HG03159 (cell line): ENCODE results near the gene KLF13.

Experiments
- ATAC-seq: cut with Tn5 transposase; IDR thresholded peaks from one replicate; pipeline ENCODE4 v1.9.1; 2021; ENCODE audit warnings: mild to moderate bottlenecking, moderate library complexity; ENCODE audit not compliant: unreplicated experiment

Gene KLF13

DNA sequence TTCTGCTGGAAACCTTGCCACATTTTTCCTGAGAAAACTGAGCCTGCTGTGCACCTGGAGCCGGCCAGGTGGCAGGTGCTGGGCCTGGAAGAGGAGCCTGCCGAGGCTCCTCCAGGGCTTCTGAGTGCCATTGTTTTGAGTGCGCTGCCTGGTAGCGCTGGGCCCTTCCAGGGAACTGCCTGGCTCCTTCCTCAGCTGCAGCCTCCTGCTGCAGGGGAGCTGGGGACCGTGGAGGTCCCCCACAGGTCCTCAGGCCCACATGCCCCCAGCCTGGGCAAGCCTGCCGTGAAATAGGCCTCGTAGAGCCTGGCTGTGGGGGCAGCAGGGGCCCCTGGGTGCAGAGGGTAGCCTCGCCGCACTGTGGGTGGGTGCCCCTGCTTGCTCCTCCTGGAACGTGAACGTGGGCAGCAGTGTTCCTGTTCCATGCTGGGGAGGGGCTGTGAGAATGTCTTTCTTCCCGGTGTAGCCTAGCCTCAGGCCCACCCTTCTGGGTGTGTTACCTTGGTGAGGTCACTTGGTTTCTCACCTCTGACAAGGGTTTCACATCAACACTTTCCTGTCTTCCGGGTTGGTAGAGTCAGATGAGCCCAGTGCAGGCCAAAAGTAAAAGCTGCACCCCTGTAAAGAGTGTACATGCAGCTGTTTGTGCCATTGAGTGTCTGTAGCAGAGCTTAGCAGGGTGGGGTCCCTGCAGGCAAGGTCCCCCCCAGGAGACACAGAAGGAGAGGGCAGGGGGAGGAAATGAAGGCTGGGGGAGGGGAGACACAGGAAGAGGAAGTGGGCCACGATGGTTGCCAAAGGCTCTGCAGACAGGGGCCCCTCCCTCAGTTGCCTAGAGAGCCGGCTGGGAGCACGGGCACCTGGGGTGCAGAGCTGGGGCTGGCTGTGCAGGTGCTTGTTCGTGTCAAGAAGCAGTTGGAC, 34.5 kb downstream of the KLF13 start:
- ATAC-seq, result peak; percentile 61

DNA sequence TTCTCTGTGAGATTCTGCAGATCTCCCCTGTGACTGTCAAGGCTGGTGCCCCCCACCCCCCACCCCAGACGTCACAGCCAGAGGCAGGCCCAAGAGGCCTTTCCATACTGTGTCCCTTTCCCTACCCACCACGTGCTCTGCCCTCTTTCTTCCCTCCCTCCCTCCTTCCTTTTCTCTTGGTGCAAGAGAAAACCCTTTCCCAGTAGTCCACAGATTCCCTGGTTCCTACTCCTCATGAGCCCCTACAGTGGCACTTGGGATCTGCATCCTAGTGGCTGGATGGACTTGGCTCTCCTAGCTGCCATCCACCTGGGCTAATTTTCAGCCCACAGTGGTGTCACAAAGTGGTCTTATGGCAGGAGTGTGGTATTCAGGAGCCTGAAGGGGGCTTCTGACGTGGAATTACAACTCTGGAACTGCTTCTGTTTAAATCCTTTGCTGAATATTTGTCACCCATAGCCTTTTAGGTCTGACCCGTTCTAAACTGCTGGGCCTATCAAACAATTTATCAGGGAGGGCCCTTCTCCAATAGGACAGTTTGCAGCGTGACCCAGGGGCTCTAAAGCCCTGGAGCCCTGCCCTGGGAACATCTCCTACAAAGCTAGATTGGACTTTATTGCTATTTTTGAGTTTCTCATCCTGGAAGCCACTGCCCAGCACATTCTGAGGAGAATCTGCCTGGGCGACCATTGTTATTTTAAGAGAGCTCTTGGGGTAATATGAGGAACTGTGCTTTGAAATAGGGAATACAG, 35.3 kb downstream of the KLF13 start:
- no peak for ATAC-seq

DNA sequence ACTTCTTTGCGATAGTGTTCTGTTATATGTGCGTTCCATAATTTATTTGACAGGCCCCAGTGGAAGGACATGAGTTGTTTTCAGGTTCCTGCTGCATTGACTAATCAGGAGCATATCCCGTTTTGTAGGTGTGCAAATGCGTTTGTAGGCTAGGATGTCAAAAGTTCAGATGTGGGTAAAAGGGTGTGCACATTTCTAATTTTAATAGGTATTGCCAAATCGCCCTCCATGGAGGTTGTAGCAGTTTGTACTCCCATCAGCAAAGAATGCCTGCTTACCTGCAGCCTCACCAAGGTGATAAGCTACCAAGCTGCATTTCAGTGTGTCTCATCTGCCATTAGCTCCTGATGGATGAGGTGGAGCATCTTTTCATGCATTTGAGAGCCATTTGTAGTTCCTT, 36.3 kb downstream of the KLF13 start:
- no peak for ATAC-seq

DNA sequence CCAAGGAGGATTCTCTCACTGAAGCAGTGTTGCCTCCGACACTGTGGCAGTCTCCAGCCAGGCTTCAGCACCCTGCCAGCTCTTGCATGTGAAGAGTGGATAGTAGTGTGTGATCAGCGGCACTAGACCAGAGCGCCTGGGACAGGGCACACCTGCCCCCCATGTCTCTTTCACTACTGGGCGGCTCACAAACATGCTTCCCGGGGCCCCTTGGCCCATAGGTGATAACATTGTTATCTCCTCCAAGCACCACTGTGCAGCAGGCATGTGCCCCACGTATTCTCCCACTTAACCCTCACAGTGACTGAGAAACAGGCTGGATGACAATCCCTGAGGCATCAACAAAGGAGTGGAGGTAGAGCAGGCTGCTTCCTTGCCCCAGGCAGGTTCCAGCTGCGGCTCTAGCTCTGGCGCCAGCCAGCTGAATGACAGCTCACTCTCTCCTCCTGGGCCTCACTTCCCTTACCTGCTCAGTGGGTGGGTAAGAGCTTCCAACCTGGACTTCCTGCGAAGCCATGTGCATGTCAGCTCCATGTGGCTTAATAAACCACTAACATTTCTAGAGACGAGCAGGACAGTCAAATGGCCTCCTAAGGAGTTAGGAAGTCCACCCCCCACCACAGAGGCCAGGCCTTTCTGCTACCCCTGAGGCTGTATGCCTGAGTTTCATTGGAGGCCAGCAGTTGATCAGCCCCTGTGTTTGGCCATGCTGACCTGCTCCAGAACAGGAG, 37.8 kb downstream of the KLF13 start:
- no peak for ATAC-seq

DNA sequence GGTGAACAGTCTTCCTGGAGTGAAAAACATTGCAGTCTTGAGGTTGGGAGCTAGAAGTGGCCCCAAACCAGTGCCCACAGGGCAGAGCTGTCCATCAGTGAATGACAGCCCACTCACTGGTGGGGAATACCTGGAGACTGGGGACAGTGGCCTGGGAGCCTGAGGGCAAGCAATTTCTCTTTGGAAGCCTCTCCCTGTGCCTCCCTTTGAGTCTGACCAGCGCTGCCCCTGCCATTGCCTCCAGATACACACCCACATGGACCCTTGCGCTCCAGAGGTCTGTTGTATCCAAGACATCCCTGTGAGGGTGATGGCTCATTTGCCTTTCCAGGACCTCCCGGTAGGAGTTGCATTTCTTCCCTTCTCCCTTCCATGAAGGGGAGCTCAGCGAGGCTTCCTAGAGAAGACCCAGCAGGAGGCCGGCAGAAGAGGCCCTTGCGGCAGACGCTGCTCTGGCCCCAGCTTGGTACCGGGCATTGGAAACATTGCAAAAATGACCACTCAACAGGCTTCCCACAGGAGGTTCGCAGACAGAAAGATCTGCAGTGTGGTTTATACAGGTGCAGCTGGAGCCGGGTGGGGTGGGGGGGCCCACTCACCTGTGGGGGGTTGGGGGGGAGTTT, 38.5 kb downstream of the KLF13 start:
- ATAC-seq, result no peak

DNA sequence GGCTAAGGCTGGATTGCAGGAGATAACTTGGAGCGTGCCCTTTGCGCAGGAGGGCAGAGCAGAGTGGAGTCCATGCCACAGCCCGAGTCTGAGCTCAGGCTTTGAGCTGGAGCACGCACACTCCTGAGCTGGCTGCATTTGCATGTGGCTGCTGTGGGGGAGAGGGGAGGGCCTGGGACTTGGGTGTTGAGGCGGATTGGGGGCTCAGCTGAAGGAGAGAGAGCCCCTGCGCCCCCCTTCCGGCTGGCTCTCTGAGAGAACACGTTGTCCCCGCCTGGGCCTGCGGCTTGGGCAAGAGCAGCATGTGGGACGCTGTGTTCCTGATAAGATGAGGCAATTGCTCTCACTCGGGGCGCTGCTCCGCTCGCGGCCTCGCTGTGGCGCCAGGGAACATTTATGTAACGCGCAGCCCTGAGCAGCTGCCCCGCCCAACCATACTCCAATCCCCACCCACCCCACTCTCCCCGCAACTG, 39.1 kb downstream of the KLF13 start:
- ATAC-seq, result peak; percentile 44

DNA sequence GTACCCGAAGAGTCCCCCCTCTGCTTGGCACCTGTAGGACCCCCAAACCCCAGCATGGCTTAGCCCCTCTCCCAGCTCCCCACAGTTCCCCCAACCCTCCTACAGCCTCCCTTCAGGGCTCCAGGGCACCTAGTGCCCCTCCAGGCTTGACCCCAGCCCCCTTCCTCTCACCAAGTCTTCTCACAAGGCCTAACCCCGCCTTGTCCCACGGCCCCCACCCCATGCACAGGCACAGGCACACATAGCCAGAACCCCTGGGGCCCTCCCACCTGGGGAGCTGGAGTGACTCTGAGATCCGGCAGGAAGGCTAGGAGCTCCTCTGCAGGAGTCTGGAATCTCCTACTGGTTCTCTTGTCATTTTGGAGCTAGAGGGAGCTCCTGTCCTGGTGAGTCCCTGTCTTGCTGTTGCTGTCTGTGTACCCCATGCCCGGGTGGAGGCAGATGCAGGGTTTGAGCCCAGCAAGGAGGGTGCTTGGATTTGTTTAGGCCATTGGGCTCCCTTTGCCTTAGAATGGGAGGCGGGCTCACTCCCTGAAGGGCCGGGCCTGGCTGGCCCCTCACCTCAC, 39.6 kb downstream of the KLF13 start:
- no peak for ATAC-seq

DNA sequence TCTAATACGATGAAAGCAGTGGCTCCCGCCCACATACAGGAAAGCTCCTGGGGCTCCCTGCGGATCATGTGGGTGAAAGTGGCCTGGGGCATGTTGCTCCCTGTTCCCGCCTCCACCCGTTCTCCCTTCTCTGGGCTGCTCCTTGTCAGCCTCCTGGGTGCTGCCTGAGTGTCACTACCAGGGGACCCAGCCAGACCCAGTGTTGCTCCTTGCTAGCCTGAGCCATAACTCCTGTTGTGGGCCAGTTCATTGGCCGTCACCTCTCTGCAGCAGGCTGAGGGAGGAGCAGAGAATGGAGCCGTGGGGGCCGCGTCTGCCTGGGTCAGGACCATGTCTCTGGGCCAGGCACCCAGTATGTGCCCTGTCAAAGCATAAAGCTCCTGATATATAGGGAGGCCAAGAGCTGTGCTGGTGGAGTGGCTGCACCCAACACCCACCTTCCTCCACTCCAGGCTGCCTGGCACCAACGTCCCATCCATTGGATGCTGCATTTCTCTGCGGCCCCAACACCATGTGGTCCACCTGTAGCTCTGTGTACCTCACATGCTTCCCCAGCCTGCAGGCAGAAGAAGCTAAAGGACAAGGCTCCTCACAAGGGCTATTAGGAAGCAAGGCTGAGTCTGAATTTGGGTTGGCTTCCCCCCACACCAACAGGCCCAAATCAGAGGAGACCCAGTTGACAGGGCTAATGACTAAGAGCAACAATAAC, 40.5 kb downstream of the KLF13 start:
- no peak for ATAC-seq

DNA sequence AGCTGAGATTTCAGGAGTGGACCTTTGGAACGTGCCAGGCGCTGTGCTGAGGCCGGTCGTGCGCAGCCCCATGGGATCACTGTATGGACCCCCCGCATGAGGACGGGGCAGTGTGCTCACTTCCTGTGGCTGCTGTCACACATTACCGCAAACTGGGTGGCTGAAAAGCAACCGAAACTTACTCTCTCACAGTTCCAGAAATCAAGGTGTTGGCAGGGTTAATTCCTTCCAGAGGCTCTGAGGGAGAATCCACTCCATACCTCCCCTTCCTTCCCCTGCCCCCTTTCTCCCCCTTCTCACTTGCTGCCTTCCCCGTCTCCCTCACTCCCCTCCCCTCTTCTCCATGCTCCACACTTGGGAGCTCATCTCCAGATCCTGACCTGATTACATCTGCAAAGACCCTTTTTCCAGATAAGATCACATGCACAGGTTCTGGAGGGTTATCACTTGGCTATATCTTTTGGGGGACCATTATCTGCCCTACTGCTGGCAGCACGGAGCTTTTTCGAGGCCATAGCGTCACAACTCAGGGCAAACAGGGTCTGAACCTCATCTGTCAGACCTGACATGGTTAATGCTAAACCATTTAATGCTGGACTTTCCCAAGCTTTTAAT, 41.2 kb downstream of the KLF13 start:
- peak; percentile 39 for ATAC-seq

DNA sequence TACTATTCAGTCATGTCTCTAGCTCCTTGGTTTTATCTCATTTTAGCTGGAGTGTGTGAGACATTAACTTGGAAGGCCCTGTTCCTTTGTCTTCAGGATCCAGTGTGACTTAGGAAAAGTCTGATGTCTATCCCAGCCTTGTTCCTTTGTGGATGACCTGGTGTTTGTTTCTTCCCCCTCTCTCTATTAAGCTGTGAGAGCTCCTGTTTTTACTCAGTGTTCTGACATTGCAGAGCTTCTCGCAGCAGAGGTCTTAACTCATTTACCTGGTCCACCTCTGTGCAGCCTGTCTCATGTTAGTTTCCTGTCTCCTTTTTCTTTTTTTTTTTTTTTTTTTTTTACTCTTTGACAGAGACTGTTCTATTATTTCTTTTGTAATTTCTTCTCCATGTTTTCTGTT, 43.1 kb downstream of the KLF13 start:
- ATAC-seq, result no peak

DNA sequence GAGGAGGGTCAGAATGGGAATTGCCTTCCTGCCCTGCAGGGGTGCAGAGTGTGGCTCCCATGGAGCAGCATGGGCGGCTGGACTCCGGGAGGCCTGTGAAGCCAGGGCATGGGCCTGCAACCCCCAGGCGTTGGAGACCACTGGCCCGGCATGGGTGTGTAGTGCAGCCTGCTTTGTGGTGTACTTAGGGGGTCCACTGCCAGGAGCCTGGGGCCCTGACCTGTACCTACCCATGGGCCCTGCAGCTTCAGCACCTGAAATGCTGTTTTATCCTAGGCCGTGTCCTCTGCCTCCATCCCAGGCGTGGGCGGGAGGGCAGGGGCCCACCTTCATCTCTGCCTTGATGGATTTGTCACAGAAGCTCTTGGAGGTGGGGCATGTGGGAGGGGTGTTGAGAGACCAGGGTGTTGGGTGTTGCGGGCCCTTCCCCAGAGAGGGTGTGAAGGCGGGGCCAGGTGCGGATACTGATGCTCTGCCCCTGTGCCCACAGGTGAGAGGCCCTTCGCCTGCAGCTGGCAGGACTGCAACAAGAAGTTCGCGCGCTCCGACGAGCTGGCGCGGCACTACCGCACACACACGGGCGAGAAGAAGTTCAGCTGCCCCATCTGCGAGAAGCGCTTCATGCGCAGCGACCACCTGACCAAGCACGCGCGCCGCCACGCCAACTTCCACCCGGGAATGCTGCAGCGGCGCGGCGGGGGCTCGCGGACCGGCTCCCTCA, 45.0 kb downstream of the KLF13 start:
- ATAC-seq, result no peak

DNA sequence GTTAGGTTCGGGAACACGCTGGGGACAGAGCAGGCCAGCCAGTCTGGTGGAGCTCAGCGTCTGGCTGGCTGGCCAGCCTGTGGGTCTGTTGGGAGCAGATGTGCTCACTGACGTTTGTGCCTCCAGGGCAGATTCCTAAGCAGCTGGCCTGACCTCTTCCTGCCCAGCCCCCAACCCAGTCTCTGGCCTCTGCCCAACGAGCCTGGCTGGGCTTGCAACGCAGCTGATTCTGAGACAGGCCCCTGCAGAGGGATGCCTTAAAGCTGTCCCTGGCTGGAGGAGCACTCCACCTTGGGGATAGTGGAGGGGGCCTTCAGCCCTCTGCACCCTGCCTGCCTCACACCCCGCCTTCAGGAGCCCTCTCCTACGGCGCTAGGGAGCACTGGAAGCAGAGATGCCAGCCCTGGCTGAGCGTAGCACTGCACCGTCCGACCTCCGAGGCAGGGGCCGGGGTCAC, 46.0 kb downstream of the KLF13 start:
- no peak for ATAC-seq

DNA sequence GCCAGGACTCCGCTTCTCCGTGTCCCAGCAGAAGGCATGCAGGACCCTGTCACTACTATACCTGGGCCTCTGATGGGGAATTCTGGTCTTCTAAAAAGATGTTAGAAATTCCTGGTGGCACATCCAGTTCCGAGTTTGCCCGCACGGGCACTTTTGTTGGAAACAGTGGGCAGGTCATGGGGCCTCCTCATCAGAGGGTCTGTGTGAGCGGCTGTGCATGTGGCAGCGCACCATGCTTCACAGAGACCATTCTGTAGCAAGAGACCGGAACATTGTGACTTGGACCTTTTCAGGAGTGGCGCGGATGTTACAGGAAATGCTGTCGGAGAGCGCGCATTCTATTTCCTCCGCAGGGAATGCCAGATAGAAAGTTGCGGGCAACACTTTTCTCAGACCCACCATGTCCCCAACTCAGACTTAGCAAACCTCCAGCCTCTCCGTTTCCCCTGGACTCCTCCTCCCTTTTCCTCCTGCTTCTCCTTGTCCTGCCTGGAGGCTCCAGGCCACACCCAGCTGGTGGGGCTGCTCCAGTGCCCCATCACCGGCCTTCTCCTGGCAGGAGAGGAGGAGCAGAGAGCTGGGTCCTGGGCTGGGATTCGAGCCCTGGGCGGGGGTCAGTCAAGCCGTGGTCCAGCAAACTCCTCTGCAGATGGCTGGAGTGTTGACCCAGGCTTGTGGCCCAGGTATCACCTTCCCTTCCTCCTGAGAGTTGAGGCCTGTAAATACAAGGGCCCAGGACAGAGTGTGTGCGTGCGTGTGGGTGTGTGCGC, 46.6 kb downstream of the KLF13 start:
- ATAC-seq, result no peak

DNA sequence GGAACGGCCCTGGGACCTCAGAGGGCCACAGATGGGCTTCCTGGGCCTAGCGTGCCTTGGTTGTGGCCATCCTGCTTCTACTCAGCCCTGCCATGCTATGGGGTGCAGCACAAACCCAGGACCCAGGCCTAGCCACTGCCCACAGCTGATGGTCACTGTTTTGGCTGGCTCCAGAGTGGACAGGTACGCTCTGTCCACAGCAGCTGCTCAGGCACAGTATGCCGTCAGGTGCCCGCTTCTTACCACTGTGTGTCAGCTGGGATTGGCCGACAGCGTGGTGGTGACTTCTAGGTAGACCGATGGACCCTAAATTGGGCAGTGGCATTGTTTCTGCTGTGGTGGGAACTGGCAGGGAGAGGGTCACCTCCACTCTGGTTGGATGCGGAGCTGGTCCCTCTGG, 47.3 kb downstream of the KLF13 start:
- no peak for ATAC-seq

DNA sequence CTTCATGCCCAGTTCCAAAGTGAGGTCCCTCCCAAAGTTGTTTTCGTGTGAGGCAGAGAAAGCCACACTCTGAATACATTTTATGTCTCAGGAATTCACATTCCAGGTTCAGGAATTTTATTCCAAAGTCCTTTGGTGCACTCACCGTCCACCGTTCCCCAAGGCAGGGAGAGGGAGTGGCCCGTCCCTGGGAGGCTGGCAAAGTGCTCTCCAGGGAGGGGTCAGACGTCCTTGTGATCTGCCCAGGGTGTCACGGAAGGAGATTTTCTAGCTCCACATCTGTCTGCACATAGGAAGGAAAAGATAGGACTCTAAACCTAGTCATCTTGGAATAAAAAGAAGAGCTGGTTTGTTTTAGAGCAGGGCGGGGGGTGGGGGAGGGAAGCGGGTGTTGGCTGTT, 47.9 kb downstream of the KLF13 start:
- ATAC-seq, result no peak

DNA sequence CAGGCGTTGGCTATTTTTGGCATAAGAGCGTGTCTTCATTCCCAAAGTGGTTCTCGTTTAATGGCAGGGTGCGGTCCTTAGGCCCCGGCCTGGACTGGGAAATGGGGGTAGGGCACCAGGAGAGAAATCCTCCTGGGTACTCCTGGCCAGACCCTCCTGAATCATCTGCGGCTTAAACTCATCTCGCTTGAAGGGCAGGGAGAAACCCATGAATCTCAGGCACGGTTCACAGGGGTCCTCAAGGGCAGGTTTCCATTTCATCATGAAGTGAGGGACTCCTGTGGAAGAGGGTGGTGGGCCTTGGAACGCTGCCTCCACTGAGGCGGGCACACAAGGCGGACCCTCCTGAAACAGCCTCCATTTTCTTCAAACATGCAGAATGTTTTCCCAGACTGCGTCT, 48.4 kb downstream of the KLF13 start:
- no peak for ATAC-seq

DNA sequence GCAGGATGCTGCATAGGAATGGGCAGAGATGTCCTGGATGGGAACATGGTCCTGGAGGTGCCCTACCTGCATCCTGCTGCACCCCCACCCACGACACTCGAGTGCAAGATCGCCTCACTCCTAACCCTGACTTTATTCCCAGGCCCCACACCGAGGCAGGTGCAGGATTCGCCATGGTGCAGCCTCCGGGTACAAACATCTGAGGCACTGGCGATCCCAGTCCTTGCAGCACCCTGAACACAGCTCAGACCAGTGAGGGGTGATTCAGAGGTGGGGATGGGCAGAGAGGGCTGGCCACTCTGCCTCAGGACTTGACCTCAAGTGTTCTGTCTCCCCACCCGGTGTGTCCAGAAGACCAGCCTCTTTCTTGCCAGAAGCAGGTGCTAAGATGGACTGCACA, 49.1 kb downstream of the KLF13 start:
- ATAC-seq, result no peak

DNA sequence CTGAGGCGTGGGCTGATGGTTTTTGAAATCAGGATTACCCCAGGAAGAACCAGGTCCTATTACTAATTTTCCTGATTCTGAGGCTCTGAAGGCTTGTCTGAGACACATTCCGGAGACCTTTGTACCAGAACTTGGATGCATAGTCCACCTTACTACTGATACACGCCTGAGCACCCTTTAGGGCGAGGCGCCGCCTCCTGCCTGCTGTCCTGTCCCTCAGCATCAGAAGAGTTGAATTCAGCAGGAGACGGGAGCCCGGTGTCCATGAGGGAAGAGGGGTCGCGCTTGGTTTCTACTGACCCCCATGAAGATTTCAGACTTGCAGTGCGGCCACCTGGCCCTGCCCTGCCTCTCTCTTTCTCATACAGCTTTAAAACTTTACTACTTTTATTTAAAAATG, 49.9 kb downstream of the KLF13 start:
- ATAC-seq, result no peak
